HG02938 (cell line): ENCODE measurements around the gene DEPDC5.

ENCODE experiments used
- ATAC-seq: cut with Tn5 transposase; IDR thresholded peaks from one replicate; pipeline ENCODE4 v1.9.1; 2021; ENCODE audit warnings: mild to moderate bottlenecking, moderate library complexity; ENCODE audit not compliant: unreplicated experiment

DEPDC5 gene

GRCh38 chr22:31891366-31892079, 137.7 kb downstream of the DEPDC5 start:
- no peak for ATAC-seq

- ATAC-seq, result no peak
Measured at GRCh38 chr22:31892080-31892433, 138.2 kb downstream of the DEPDC5 start.

- no peak for ATAC-seq
Measured at GRCh38 chr22:31893460-31893859, 139.6 kb downstream of the DEPDC5 start.

GRCh38 chr22:31895411-31896123, 141.7 kb downstream of the DEPDC5 start:
- no peak for ATAC-seq

- no peak for ATAC-seq
Measured at GRCh38 chr22:31896472-31896871, 142.7 kb downstream of the DEPDC5 start.

GRCh38 chr22:31897842-31898805, 144.3 kb downstream of the DEPDC5 start:
- no peak for ATAC-seq

- no peak for ATAC-seq
Measured at GRCh38 chr22:31898926-31899325, 145.1 kb downstream of the DEPDC5 start.

GRCh38 chr22:31899669-31900068, 145.8 kb downstream of the DEPDC5 start:
- no peak for ATAC-seq

- no peak for ATAC-seq
Measured at GRCh38 chr22:31901388-31902137, 147.7 kb downstream of the DEPDC5 start.

GRCh38 chr22:31904651-31905050, 150.8 kb downstream of the DEPDC5 start:
- ATAC-seq, result no peak

GRCh38 chr22:31905356-31905755, 151.5 kb downstream of the DEPDC5 start:
- ATAC-seq, result no peak

- no peak for ATAC-seq
Measured at GRCh38 chr22:31906086-31906485, 152.3 kb downstream of the DEPDC5 start.

- ATAC-seq, result no peak
Measured at GRCh38 chr22:31906569-31906968, 152.8 kb downstream of the DEPDC5 start.

- ATAC-seq, result no peak
Measured at GRCh38 chr22:31909977-31910376, 156.2 kb downstream of the DEPDC5 start.

GRCh38 chr22:31911565-31912406, 158.0 kb downstream of the DEPDC5 start:
- no peak for ATAC-seq

GRCh38 chr22:31912407-31912743, 158.6 kb downstream of the DEPDC5 start:
- ATAC-seq, result no peak

GRCh38 chr22:31915586-31915985, 161.8 kb downstream of the DEPDC5 start:
- ATAC-seq, result no peak

GRCh38 chr22:31917227-31917921, 163.6 kb downstream of the DEPDC5 start:
- ATAC-seq, result no peak

- no peak for ATAC-seq
Measured at GRCh38 chr22:31919730-31920129, 165.9 kb downstream of the DEPDC5 start.
